Activated T-cell treated with anti-CD3 and anti-CD28 coated beads for 24 hours (primary cell): Measurements from ENCODE around the gene RPUSD1.
"Not testable (repeated sequence)": the region's sequence is repeated elsewhere in the genome, so short reads cannot be mapped to it uniquely, and the experiment has no call there.

Experiments used
- DNase-seq: peaks from one replicate; pipeline ENCODE4 v3.0.0-alpha.2; 2020; ENCODE audit warnings: low read depth

The RPUSD1 gene

GRCh38 chr16:743794-744500 is 44.2 kb downstream of the RPUSD1 start:
- DNase-seq: no peak

GRCh38 chr16:742894-743293 is 45.3 kb downstream of the RPUSD1 start:
- DNase-seq: not testable (repeated sequence)

DNA sequence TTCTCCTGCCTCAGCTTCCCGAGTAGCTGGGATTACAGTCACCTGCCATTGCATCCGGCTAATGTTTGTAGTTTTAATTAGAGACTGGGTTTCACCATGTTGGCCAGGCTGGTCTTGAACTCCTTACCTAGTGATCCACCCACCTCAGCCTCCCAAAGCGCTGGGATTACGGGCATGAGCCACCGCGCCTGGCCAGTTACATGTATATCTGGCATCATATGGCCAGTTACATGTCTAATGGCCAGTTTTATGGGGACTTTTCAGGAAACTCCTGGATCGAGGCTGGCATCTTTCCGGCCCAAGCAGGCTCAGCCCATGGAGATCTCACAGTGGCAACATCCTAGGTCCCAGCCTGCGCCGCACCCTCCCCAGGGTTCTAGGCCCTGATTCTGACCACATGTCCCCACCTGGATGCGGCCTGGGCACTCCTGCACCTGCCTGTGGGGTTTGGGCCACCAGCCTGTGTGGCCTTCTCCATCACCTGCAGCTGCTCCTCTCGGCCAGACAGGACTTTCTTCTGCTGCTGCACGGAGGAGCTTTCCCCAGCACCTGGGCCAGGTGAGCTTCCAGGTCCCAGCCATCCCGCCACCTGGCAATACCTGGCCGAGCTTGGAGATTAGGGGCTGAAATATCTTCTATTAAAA is 46.1 kb downstream of the RPUSD1 start:
- DNase-seq: no peak

DNA sequence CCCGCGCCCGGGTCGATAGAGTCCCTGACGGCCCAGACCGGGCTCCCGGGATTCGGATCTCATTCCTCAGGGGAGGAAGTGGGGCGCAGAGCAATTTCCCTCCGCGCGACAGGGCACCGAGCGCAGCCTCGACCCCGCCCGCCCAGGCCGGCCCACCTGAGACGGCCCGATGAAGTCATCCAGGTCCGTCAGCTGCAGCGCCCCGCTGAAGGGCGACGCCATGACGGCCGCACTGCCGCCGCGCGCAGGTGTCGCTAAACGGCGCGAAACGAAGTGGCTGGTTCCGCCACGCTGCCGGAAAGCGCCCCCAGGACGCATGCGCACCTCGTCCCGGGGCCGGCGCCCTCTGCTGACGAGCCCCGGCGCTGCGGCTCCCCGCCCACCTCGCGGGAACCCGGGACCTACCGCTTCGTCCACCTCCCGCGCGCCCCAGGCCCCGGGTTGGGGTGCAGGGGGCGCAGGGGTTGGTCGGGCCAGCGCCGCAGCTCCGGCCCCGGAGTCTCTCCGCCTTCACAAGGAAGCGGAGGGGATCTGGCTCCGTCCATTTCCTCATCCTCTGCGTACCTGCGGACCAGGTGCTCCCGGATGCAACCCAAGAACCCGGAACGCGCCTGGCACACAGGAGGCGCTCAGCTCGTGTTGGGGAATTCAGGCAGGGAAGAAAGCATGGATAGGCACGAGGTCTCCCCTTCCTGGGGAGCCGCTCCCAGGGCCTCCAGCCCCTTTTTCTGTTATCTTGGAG is 47.2 kb downstream of the RPUSD1 start, which contains the start of gene CIAO3:
Gene CIAO3 (minus strand): TSS at position 234 of the 742 bp plus-strand sequence. CDS start 12 bp downstream, at position 222.
- DNase-seq: peak; percentile 89

DNA sequence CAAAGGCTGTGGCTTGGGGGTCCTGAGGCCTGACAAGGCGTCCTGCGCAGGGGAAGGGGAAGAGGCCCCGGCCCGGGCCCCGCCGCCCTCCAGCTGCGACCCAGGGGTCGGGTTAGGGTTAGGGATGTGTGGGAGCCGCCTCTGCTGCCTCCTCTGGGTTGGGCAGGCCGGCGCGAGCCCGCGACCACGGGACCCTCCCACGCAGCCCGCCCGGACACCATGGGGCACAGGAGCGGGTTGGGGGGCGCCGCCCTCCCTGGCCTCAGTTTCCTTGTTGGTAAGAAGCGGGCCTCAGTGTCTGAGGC is 47.8 kb downstream of the RPUSD1 start:
- no peak for DNase-seq

DNA sequence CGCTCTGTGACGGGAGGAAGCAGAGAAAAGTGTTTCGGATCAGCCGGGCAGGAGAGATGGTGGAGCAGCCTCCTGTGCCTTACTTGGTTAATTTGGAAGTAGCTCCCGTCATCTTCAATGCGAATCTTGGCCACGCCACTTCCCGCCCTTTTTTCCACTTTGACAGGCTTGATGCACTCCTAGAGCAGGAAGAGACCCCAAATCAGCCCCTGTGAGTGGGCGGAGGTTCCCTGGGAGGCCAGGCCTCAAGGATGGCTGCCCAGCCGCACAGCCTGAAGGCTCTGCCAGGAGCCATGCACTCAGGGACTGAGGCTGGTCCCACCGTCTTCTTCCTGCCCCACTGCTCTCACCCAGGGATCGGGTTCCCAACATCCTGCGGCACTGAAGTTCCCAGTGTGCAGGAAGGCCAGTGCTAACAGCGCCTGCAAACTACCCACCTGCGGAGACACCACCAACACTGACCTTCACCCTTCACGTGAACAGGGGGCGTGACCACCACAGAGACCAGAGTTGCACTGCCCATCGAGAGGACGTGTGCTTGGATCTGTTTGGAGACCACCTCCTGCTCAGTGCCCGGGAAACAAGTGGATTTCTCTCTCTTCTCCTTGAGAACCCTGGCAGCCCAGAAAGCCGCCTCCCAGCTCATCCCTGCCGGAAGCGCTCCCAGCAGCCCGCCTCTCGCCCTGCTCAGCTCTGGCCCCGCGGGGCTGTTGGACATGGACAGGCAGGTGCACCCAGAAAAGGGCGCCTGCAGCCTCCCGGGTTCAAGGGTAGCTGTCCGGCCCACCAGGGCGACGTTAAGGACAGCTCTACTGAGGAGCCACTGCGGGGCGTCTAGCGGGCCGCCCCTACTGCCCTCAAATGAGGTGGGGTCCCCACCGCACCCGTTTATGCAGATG is 48.4 kb downstream of the RPUSD1 start:
- no peak for DNase-seq

DNA sequence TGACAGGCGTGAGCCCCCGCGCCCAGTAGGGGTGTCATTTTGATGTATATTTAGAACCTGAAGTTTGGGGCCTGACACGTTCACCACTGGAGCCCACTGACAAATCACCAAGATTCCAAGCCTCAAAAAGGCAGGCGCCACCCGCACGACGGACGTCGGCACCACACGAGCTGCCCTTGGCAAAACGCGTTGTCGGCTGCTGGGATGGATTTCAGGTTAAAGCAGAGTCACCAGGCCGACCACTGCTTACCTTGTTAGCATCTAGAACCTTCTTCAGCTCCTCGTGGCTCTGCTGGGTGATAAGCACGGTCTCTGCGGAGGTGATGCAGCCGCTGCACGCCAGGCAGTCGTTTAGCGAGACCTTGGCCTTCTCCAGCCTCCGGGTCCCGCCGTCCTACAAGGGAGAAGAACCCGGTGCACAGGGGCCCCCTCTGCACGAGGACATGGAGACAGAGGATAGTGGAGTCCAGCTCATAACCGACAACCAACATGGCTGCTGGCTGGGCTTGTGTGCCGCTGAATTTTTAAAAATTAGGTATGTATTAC is 51.2 kb downstream of the RPUSD1 start:
- no peak for DNase-seq

GRCh38 chr16:735982-736453 is 52.2 kb downstream of the RPUSD1 start:
- DNase-seq: peak; percentile 46

GRCh38 chr16:734981-735881 is 53.0 kb downstream of the RPUSD1 start:
- no peak for DNase-seq
